Vagina (tissue), 2 donors: ENCODE measurements around the gene VSTM2B.

Source experiments
- CTCF ChIP-seq, 3 experiments: fragments of 450-650 bp in 2 of 3; fragments of 200-600 bp in 1 of 3; sonication (generic) in 1 of 3; IDR thresholded peaks; one replicate each; pipeline ENCODE4 v1.5.1; 2017 to 2019; ENCODE audit warnings: antibody characterized with exemption in 3 of 3, mild to moderate bottlenecking in 2 of 3, moderate library complexity in 2 of 3
- POLR2A ChIP-seq, 2 donors: fragments of 450-650 bp; IDR thresholded peaks; one replicate each; pipeline ENCODE4 v1.6.1; 2017; ENCODE audit warnings: antibody characterized with exemption in 2 of 2, mild to moderate bottlenecking in 2 of 2, moderate library complexity in 2 of 2

- TF ChIP-seq CTCF (IDR thresholded peaks at IDR 0.05) (no peak), POLR2A (IDR thresholded peaks at IDR 0.05) (no peak)
These were observed 22.2 kb downstream of the VSTM2B start for GRCh38 chr19:29547981-29548380.
